Ovary (tissue), 9 donors: Measurements from ENCODE around the gene PER3. TPM values are rescaled to one million over a fixed set of nuclear protein-coding genes. Genes with fewer than 3 reads are reported as not detected.

Experiments used
- DNase-seq, 5 donors: peaks; one replicate each; pipeline ENCODE4 v3.0.0-alpha.2; 2019 to 2020
- H3K27ac ChIP-seq, 2 donors: fragments of 200-600 bp; one replicate each; pipeline versions ENCODE4 v1.5.1 to v1.8.0; 2019 to 2022
- H3K27me3 ChIP-seq: fragments of 200-600 bp; one replicate; pipeline ENCODE4 v1.8.0; 2022
- H3K36me3 ChIP-seq: fragments of 200-600 bp; sonication (generic); one replicate; pipeline ENCODE4 v1.5.1; 2019
- H3K4me1 ChIP-seq: one replicate; pipeline ENCODE4 v1.8.1; 2013; ENCODE audit warnings: mild to moderate bottlenecking, moderate library complexity; ENCODE audit not compliant: insufficient read depth
- H3K4me3 ChIP-seq: fragments of 200-600 bp; sonication (generic); one replicate; pipeline ENCODE4 v1.5.1; 2017
- H3K9me3 ChIP-seq, 2 donors: fragments of 200-600 bp in 1 of 2; sonication (generic) in 1 of 2; one replicate each; pipeline versions ENCODE4 v1.5.1 to v1.8.1; 2013 to 2019; ENCODE audit warnings: mild to moderate bottlenecking in 1 of 2, moderate library complexity in 1 of 2
- EP300 ChIP-seq: sonication (generic); formaldehyde crosslinking; IDR thresholded peaks from one replicate; pipeline ENCODE4 v1.6.1; 2017; ENCODE audit warnings: antibody characterized with exemption
- POLR2A ChIP-seq: fragments of 450-650 bp; IDR thresholded peaks from one replicate; pipeline ENCODE4 v1.6.1; 2017; ENCODE audit warnings: antibody characterized with exemption, mild to moderate bottlenecking, moderate library complexity
- WGBS, 3 donors: extraction: QIAGEN DNeasy Blood & Tissue Kit in 1 of 3; methylation state at CpG; one replicate each; pipeline versions ENCODE4 v1.1.5 to v1.1.7; 2013 to 2017; 5-methylcytosine and 5-hydroxymethylcytosine counted together
- intact Hi-C, 4 donors: fragments of 100-400 bp; cut with DNase I; formaldehyde crosslinking; loops; one replicate each; pipeline versions ENCODE4 v1.11.0 to v1.15.1; 2022 to 2023
- polyA plus RNA-seq, 2 donors: library from polyadenylated mRNA; stranded (reverse); fragments of 200-250 nt in 1 of 2; fragments of 350-450 nt in 1 of 2; fragmentation: Illumina TruSeq in 1 of 2; extraction: RNeasy Lipid Tissue Mini Kit (QIAGEN cat#74804) in 1 of 2; gene quantifications; one replicate each; pipeline ENCODE4 v1.2.3, GENCODE V29; 2013 to 2014
- total RNA-seq, 7 donors: library from RNA; depleted of rRNA in 2 of 7; stranded (reverse); fragments of >200 nt in 2 of 7; fragmentation: NEBNext Ultra II Directional in 3 of 7; extraction: Animal tissue kit (Norgen Biotek cat#: 25700) in 3 of 7; gene quantifications; one replicate each; pipeline versions ENCODE4 v1.1.0 to v1.2.4, GENCODE V29; 2016 to 2023
- TF ChIP-seq, protein P1 (sequence below), 3 donors: fragments of 450-650 bp in 2 of 3; fragments of 200-600 bp in 1 of 3; IDR thresholded peaks; one replicate each; pipeline versions ENCODE4 v1.5.1 to v1.8.0; 2016 to 2022; ENCODE audit warnings: antibody characterized with exemption in 3 of 3, mild to moderate bottlenecking in 1 of 3
- donor health status: DM: no; HTN: no; CAD: no; lungs with moderate emphysema.
- donor health status: DM: no; HTN: no; CAD: no.
- donor health status: Bipolar disorder and iron deficiency.
- donor health status: DM: yes; HTN: yes; CAD: no.
- donor health status: DM: no; HTN: no; CAD: no.
- donor health status: DM: yes; HTN: yes; CAD: no.

PER3 gene
- total and polyA plus RNA-seq, 9 donors, result 11.9 to 49.8 (median 25.3) TPM

DNA sequence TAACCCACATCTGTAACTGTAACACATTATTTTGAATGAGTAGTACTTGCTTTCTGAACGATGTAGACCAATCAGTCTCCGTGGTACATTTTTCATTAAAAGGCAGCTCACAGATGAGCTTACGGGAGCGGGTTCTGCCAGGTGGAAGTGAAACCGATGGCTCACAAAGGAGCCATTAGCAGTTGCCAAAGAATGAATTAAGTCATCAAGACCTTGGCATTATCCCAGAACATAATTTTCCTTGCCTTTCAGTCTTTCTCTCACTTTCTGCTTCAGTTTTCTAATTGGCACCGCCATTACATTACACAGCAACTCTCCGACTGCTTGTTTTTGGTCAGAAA, 102.3 kb downstream of the PER3 start:
- H3K36me3 ChIP-seq, result no peaks in the 10 kb centered on the region
- DNase-seq, result no peak
- H3K4me3 ChIP-seq, result no peak overlapping the region
- intact Hi-C loops, result no loop called here
- H3K9me3 ChIP-seq, result no peaks in the 10 kb centered on the region
- TF ChIP-seq, protein P1, sequence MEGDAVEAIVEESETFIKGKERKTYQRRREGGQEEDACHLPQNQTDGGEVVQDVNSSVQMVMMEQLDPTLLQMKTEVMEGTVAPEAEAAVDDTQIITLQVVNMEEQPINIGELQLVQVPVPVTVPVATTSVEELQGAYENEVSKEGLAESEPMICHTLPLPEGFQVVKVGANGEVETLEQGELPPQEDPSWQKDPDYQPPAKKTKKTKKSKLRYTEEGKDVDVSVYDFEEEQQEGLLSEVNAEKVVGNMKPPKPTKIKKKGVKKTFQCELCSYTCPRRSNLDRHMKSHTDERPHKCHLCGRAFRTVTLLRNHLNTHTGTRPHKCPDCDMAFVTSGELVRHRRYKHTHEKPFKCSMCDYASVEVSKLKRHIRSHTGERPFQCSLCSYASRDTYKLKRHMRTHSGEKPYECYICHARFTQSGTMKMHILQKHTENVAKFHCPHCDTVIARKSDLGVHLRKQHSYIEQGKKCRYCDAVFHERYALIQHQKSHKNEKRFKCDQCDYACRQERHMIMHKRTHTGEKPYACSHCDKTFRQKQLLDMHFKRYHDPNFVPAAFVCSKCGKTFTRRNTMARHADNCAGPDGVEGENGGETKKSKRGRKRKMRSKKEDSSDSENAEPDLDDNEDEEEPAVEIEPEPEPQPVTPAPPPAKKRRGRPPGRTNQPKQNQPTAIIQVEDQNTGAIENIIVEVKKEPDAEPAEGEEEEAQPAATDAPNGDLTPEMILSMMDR (IDR thresholded peaks at IDR 0.05), result no peak
- TF ChIP-seq POLR2A (no peak), EP300 (no peak)
- no peaks in the 10 kb centered on the region for H3K27me3 ChIP-seq
- no peaks in the 10 kb centered on the region for H3K4me1 ChIP-seq
- 48 to 63% (median 60%) methylated on average over 7 of the region's 7 CpGs for WGBS, 3 donors
- H3K27ac ChIP-seq, result no peak overlapping the region

DNA sequence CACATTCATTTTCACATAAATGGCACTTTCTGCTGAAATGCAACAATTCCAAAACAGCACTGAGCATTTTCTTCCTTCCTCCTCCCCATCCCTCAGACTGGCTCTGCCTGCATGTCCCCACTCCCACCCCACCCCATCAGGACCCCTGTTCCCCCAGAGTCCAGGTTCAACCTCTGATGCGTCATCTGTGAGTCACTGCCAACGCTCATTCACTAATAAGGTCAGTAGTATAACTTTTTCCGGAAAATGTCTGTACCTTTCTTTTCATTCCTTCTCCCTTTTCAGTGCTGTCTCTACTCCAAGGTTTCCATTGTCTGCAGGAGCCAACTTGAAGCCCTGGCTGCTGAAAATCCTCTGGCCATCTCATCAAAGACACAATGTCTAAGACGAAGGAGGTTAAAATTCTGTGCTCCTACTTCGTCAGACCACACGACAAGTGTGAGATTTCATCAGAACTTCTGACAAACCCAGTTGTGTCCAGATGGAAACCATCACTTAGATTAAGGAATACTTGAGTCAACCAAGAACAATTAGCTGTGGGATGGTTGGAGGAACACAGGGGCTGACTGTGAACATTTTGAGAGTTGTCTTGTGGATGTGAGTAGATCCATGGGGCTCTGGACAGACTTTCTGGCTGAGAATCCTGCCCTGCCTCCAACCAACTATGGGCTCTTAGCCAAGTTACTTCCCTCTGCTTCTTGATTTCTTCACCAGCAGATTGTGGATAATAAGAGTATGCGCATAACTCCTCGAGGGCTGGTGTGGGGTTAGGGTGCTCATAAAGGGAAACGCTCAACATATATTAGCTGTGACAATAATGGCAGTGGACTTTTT, 104.4 kb downstream of the PER3 start:
- Histone ChIP-seq H3K4me1 (no peaks in the 10 kb centered on the region), H3K9me3 (no peaks in the 10 kb centered on the region), H3K36me3 (no peaks in the 10 kb centered on the region), H3K27me3 (no peaks in the 10 kb centered on the region), H3K27ac (no peak overlapping the region), H3K4me3 (no peak overlapping the region)
- DNase-seq, result no peak
- intact Hi-C loops, result no loop called here
- 69 to 72% (median 69%) methylated on average over 9 of the region's 9 CpGs for WGBS, 3 donors
- TF ChIP-seq, protein P1 (IDR thresholded peaks at IDR 0.05), result no peak
- no peak for TF ChIP-seq POLR2A
- no peak for TF ChIP-seq EP300

DNA sequence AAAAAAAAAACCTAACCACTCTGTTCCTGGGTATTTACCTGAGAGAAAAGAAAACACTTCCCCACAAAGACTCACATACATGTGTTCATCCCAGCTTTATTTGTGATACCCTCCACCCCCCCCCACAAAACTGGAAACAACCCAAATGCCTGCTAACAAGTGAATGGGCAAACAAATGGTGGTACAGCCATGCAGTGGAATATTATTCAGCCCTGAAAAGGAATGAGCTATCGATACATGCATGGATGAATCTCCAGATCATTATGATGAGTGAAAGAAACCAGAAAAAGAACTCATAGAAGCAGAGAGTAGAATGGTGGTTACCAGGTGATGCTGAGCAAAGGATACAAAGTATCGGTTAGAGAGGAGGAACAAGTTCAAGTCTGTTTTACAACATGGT, 106.8 kb downstream of the PER3 start:
- no peak for TF ChIP-seq POLR2A
- TF ChIP-seq EP300, result no peak
- TF ChIP-seq, protein P1 (IDR thresholded peaks at IDR 0.05), result no peak
- 95 to 98% (median 98%) methylated on average over 2 of the region's 2 CpGs for WGBS, 3 donors
- intact Hi-C loops, result no loop called here

DNA sequence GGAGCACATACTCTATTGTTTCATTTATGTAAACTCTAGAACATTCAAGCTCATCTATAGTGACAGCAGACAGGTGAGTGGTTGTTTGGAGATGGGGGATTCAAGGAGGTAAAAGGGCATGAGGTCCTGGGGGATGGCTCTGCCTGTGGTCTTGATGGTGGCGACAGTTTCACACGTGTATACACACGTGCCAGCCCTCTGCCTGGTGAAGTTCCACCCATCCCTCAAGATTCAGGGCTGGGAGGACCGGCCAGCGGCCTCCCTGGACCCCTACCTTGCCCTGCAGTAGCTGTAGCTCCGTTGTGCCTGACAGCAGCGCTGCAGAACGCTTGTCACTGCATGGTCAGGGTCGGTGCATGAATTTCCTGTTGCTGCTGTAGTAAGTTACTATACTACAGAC, 107.7 kb downstream of the PER3 start:
- intact Hi-C loops, result no loop called here
- WGBS, 3 donors, result 63 to 66% (median 66%) methylated on average over 9 of the region's 9 CpGs
- Histone ChIP-seq H3K4me3 (no peak overlapping the region), H3K4me1 (no peaks in the 10 kb centered on the region), H3K36me3 (no peaks in the 10 kb centered on the region), H3K27ac (no peak overlapping the region), H3K27me3 (no peaks in the 10 kb centered on the region), H3K9me3 (no peaks in the 10 kb centered on the region)
- TF ChIP-seq, protein P1 (IDR thresholded peaks at IDR 0.05), result no peak
- no peak for TF ChIP-seq POLR2A
- no peak for TF ChIP-seq EP300
- no peak for DNase-seq

More for the DNA sequence above, 106.8 kb downstream of the PER3 start:
- no peak overlapping the region for H3K4me3 ChIP-seq
- no peaks in the 10 kb centered on the region for H3K9me3 ChIP-seq
- no peaks in the 10 kb centered on the region for H3K4me1 ChIP-seq
- H3K27ac ChIP-seq, result no peak overlapping the region
- H3K27me3 ChIP-seq, result no peaks in the 10 kb centered on the region
- no peaks in the 10 kb centered on the region for H3K36me3 ChIP-seq
- no peak for DNase-seq
